Stimulated activated CD4-positive, alpha-beta T cell treated with anti-CD3 and anti-CD28 coated beads, Interleukin-1b, Interleukin-23, amount 100 ng/mL, for 1 hour (primary cell): ENCODE measurements around the gene NFIX.

Experiments used
- DNase-seq, 2 donors: peaks; one replicate each; pipeline ENCODE4 v3.0.0-alpha.2; 2020; ENCODE audit warnings: low read depth in 2 of 2

Gene NFIX

DNA sequence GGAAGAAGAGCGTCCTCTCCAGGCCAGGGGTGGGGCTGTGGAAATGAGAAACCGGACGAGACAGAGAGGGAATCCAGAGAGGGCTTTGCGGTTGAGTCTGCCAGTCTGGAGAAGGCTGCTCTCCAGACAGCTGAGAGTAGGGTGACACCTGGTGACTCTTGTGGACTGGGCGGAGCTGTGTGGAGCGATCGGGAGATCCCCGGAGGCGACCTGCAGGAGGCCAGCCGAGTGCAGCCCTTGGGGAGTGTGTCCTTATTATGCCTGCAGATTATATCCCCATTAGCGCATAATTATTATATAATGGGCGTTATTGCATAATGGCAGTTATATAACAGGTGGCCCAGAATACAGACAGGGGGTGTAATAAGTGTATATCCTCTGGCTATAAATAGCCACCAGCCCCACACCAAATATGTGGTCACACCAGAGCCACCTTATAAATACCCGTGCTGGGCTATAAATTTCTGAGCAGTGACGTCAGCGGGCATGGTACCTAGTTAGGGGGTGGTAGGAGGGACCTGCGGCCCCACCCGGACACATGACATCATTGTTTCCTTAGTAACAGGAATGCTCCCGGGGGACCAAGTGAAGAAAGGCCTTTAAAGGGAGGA, 41.2 kb downstream of the NFIX start:
- DNase-seq = no peak

DNA sequence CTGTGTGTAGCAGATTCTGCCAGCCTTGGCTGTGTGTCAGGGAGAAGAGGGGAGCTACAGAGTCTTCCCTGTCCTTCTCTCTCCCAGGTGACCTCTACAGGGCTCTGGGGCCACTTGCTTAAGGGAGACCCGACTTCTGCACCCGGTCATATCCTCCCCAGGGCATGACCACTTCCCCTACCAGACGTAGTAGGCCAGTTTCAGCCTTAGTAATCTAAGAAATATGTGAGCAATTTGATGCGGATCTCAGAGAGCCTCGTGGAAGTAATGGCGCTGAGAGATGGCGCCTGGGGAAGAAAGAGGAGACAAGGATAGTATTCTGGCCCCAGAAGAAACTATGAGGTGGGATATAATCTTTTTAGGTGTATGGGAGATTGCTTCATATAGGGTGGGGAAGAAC, 41.9 kb downstream of the NFIX start:
- DNase-seq = no peak

GRCh38 chr19:13037731-13038130, 42.5 kb downstream of the NFIX start:
- DNase-seq = no peak

GRCh38 chr19:13038306-13039210, 43.3 kb downstream of the NFIX start:
- DNase-seq = no peak

- DNase-seq = no peak
These were observed 44.0 kb downstream of the NFIX start for GRCh38 chr19:13039211-13039789.

GRCh38 chr19:13040232-13040947, 45.1 kb downstream of the NFIX start:
- no peak for DNase-seq

GRCh38 chr19:13040948-13041292, 45.6 kb downstream of the NFIX start:
- no peak for DNase-seq

GRCh38 chr19:13042443-13043130, 47.3 kb downstream of the NFIX start:
- DNase-seq = no peak

DNA sequence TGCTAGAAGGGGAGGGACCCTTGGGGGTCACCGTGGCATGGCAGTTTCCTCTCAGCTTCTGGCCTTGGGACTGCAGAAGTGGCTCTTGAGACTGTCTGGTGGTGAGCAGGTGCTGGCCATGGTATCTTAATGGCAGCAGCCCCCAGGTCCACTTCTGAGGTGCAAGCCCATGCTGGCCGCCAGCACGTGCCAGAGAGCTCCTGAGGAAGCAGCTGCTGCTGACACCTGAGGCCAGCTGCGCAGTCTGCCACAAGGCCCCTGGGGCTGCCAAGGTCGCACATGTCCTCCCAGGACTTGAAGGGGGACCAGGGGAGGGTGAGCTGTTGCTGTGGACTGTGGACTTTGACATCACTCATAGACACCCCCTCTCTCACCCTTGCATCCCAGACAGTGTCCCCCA, 48.0 kb downstream of the NFIX start:
- no peak for DNase-seq

DNA sequence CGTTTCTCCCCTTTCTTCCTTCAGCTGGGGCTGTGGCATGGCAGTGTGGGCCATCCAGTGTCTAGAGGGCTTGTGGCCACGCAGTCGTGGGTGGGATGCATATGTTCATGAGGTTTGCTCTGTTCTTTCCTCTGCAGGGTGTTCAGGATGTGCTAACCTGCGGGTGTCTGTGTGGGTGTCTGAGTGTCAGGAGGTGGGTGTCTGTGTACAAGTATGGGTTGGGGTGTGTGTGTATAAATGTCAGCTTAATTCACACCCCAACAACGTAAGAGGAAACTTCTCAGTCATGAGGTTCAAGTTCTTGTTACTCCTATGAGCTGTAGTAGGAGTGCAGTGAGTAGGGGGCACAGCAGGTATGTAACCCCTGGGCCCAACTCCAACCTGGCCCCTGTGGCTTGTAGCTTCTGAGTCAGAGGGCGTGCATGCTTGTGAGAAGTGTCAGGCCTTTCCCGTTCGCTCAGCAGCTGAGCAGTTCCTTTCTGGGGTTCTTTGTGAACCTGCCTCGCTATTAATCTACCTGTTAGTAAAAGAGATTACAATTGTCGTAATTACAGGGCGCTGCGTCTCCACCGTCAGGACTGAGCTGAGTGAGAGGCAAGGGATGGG, 49.1 kb downstream of the NFIX start:
- no peak for DNase-seq

DNA sequence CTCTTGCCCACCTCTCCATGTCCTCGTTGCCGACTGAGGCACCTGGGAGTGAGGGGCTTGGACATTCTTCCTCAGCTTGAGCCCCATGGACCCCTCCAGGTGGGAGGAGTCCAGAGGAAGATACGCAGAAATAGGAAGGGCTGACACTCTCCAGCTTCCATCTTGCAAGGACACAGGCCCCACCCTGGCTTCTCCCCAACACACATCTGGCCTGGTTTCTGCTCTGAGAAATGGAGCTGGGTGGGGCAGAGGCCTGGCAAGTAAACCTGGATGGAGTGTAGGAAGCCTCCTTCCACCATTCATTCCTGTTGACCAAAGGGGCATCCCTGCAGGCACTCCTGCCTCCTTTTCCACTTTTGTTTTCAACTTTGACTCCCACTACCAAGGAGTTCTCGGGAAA, 50.5 kb downstream of the NFIX start:
- no peak for DNase-seq

GRCh38 chr19:13047374-13047773, 52.1 kb downstream of the NFIX start:
- DNase-seq = no peak

GRCh38 chr19:13050274-13050673, 55.0 kb downstream of the NFIX start:
- DNase-seq = no peak

DNA sequence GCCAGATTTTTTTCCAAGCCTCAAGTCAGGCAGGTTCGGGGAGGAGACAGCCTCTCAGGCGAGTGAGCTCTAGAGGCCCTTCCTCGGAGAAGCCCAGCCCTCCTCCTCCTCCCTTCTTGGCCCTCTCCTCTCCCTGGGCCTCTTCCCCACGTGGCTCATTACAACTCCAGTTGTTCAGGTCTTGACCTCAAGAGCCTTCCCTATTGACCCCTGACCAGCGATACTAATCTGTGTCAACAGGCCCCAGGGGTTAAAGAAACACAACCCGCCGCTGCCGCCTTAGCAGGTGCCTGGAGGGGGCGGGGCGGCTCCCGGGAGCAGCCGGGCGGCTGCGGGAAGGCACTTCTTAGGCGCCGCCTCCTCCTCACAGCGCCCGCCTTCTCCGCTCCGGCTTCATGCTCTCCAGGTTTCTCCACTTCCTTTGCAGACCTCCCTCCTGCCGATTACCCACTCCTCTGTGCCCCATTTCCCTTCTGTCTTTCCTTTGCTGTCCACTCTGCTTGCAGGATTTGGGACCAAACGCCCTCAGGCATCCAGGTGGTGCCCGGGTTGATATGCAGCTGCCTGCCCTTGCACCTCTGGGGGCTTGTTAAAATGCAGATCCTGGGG, 56.4 kb downstream of the NFIX start:
- DNase-seq = no peak

GRCh38 chr19:13052447-13053175, 57.3 kb downstream of the NFIX start:
- no peak for DNase-seq

DNA sequence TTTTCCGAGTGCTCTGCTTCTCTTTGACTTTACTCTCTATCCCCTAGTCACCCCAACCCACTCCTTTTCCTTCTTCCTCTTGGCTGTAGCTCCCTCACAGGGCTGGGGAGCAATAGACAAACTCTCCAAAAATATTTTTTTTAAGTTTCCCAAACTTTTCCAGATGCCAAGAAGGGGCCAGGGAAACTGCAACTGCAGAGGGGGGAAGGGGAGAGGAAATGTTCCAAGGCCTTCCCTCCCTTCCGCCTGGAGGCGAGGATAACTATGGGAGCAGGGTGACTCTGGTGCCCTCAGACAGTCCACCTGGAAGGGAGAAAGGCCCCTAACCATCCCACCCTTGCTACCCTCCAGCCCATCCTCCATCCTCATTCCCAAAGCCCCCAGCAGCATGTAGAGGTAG, 58.0 kb downstream of the NFIX start:
- DNase-seq = no peak

DNA sequence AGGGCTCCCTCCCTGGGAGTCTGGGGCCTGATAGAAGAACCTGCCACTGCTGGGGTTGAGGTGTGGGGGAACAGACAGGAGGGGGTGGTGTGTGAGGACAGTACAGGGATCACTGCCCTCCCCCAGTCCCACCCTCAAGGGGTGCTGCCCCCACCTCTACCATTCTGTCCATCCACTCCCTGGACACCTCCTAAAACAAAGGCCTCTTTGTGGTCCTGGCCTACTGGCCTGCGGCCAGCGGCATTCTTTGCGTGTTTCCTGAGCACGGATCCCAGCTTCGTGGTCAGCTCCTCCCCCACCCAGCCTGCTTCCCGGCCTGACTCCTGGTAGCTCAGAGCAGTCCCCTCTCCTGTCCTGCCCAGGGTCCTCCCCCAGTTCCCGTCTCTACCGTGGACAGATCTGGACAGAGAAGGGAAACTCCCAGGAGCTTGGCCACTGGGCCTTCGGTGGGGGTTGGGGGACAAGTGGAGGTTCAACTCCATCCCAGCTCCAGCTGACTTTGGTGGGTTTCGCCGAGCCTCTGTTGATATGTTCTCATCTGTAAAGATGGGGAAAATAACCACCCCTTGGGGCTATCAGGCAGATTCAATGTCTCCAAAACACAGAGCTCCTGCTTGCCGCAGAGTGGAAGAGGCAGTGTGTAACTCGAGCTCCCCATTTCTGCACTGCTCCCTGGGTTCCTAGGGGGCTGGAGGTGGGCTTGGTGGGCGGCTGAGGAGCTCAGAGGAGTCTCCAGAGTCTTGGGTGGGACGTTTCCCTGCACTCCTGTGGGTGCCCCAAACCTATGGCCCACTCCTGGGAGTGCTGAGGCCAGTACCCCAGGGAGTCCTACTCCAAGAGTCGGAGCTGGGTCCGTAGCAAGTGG, 58.7 kb downstream of the NFIX start:
- DNase-seq = no peak

DNA sequence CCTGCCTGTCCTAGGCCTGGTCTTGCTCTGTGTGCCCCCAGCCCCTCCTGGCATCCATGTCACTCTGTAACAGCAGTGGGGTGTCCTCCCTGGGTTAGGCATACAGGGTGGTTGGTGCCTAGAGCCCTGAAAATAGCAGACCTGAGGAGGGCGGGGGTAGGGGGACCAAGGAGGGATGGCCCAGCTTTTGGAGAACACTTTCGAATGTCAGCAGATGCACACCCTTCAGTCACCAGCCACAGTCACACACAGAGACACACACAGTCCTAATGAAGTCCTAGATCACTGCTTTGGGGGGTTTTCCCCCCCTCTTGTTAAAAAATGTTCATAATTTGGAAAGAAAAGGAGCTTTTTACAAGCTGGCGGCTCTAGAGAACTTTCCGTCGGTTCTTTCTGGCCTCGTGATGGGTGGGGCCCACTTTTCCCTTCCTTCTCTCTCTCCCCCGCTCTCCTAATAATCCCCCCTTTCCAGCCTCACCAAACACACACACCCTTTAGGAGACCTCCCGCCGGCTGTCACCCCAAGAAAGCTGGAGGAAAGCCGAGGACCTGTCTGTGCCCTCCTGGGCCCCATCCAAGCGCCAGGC, 59.4 kb downstream of the NFIX start:
- DNase-seq = no peak
